NCI-H2196 (cell line): ENCODE results near the gene EXOC3L1.

ENCODE experiments used
- DNase-seq: peaks from one replicate; lab custom pipeline; 2025; ENCODE audit not compliant: unreplicated experiment; lab: John Stamatoyannopoulos, UW

The EXOC3L1 gene

GRCh38 chr16:67183627-67184452 lies 6.1 kb downstream of the EXOC3L1 start, which contains the start of gene MATCAP1:
TSS of gene MATCAP1 (minus strand) at chr16:67183963. CDS start at chr16:67180610, 3,353 bp downstream.
- DNase-seq: peak; percentile 88

GRCh38 chr16:67183284-67183626 lies 6.7 kb downstream of the EXOC3L1 start:
- DNase-seq: no peak

GRCh38 chr16:67182288-67182687 lies 7.6 kb downstream of the EXOC3L1 start:
- DNase-seq: no peak

DNA sequence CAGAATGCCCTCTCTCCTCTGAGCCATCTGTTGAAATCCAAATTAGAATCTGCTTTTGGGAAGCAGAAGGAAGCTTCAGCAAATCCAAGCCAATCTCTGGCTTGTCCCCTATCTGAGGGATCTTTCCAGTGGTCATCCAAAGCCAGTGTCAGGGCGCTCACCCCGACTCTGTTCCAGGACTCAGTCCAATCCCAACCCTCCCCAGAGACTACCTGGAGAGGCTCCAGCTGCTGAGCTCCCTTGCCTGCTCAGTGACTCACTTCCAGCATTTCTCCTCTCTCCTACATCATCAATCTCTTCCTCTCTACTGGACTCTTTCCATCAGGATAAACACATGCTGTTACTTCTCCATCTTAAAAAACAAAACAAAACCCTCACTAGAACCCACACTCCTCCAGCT lies 8.6 kb downstream of the EXOC3L1 start:
- no peak for DNase-seq

DNA sequence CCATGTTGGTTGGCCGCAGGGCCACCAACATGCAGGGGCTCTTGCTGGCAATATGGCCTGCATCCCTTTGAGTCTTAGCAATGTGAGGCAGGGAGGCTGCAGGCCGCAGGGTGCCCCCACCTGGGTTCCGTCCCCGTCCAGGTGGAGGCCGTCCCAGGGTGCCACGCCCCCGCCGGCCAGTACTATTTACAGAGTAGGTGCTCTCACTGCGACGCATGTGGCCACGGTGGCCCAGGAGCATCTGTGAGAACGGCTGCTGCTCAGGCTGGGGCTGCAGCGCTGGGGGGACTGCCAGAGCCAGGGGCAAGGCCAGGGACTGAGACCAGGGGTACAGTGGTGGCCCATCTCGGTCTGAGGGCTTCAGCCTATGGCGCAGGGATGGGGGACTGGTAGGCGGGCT lies 9.8 kb downstream of the EXOC3L1 start:
- no peak for DNase-seq

DNA sequence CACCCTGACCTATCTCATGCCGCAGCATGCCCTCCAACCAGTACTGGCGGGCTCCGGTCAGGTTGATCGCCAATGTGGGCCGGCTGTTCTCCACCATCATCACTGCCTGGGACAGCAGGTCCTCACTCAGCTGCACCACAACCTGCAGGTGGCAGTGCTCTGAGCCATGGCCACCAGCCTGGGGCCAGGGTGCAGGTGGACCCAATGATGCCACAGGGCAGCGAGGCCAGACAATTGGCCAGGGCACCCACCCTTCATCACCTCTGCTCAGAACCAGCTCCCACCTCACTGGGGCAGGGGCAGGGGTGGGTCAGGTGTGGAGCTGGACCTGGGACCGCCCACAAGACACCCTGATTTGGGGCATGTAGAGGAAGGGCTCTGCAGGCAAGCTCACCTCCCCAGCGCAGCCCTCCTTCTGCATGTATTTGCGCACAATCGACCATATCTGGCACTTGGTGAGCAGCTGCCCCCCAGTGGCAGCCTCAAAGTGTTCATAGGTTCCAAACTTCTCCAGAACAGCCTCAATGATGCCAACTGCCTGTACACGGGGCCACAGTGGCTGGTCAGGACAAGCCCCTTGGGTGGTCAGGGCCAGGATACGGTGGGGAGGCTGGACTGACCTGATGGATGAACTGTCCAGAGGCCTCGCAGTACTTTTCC lies 10.4 kb downstream of the EXOC3L1 start:
- DNase-seq: peak; percentile 1

DNA sequence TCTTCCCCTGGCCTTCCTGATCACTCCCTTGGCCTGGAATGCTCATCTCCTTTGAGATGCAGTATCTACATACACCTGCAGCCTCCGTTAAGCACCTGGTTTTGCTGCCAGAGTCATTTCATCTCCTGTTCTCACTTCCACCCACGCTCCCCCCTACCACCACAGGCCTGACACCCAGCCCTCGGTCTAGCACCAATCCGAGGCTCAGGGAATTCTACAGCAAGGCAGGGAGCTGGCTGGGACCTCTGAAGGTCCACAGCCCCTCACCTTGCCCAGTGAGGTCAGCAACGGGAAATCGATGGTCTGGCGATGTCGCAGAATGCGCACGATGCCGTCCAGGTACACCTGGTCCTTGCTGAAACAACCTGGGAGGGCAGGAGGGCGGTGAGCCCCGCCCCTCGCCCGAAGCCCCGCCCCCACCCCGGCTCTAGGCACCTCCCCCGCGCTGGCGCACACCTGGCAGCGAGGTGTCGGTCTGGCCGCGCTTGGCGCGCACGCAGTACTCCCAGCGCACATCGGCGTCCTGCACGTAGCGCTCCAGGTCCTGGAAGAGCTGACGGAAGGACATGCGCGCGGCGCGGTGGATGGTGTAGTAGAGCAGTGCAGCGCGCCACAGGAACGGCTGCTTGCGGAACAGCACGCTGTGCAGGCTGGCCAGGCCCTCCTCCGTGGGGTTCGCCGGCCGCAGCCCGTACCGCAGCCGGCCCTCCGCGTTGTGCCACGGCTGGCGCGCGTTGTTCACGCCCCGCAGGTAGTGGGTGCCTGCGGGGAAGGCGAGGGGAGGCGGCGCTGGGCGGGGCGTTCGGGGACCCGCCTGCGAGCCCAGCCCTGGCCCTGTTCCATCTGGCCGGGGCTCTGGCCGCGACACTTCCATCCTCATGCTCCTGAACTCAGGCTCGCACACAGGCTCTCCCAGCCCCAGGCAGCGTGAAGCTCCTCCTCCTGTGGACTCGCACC lies 11.9 kb downstream of the EXOC3L1 start:
- peak; percentile 79 for DNase-seq

DNA sequence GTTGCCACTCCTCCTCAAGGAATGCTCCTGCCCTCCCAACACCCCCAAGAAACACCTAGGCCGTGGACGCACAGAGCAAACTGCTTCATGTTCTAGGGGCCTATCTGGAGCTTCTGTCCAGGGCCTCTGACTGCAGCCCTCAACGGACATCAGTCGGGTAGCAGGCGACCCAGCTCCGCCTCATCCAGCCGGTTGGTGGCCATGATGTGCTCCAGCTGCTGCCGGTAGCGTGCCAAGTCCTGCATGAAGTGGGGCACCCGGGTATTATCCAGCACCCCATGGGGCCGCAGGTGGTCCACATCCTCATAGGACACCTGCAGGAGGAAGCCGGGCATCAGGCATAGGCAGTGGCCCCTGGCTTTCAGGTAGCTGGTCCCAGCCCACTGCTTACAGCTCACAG lies 13.3 kb downstream of the EXOC3L1 start:
- no peak for DNase-seq

GRCh38 chr16:67174706-67175231 lies 15.2 kb downstream of the EXOC3L1 start:
- no peak for DNase-seq

- peak; percentile 73 for DNase-seq
Measured at GRCh38 chr16:67173808-67174705, 15.9 kb downstream of the EXOC3L1 start.

GRCh38 chr16:67173323-67173722 lies 16.6 kb downstream of the EXOC3L1 start:
- DNase-seq: no peak

DNA sequence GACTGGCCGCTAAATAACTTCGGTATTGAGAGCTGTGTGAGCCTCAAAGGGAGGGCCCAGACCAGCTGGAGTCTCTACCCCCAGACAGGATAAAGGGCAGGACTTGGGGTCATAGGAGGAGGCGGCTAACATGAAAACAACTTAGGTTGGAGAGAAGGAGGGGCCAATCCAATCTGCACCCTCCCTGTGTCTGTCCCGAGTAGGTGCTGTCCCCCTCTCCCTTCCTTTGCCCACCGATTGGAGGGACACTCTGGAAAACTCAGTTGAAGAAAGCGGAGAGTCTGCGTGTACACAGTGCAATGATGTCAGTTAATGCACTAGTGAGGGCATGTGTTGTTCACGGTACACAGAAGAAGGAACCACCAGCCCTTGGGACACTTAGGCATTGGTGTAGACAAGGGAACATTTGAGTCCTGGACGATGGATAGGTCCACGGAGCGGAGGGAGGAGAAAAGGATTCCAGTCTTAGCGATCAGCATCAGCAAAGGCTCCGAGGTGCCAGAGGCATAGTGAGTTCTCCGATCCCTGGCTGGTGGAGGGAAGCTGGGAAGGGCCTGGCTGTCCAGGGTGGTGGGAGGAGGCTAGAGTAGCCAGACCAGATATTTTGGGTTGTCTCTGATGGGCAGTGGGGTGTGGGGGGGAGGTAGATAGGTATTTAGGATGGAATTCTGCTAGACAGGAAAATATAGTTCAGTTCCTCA lies 18.8 kb downstream of the EXOC3L1 start:
- no peak for DNase-seq

DNA sequence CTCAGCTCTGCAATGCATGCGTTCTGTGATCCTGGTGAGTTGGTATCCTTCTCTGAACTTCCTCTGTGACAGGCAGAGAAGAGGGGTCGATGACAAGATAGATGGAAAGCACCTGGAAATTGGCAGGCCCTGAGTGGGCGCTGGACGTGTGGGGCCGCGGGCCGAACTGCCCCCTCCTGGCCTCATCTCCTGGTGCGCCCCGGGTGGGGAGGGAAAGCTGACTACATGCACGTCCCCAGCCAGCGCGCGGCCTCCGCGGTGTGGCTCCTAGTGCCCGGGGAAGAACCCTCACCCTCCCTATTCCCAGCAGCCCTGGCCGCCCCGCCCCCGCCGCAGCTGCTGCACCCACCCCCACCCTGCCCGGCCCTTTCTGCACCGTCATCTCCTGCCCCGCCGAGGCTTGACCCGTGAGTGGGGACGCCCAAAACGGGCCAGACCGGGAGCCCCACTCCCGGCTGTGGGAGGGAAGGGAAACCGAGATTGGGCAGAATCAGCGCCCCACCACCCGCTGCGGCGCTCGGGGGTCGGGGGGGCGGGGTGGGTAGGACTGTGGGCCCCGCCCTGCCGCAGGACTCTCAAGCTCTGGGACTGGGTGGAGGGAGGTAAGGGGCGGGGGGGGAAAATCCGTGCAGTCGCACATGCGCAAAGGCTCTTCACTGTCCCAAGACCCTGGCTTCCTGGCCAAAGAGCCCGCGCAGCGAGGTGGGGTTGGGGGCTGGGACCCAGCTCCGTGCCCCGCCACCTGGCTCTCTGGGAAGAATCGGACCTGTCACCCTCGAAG lies 19.6 kb downstream of the EXOC3L1 start, which contains the start of gene NOL3:
Gene NOL3, plus strand, starts transcription at position 371 of the 781 bp plus-strand sequence.
- DNase-seq: peak; percentile 65

- DNase-seq: no peak
Measured at GRCh38 chr16:67169642-67170167, 20.2 kb downstream of the EXOC3L1 start.

DNA sequence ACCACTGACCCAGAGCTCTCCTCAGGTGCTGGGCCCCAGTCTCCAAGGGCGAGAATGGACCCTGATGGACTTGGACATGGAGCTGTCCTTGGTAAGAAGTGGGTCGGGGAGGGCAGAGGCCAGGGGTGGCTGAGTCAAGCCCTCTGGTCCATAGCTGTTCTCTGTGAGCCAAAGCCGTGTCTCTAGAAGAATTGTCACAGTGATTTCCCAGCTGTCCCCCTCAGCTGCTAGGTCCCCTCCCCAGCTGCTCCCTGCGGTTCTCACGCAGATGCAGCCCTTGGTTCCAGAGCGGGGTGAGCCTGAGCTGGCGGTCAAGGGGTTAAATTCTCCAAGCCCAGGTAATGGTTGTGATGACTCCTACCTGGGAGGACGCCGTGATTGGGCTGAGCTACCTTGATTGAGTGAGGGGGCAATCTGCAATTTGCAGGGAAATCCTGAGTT lies 20.9 kb downstream of the EXOC3L1 start:
- no peak for DNase-seq

- DNase-seq: no peak
Measured at GRCh38 chr16:67167588-67167987, 22.3 kb downstream of the EXOC3L1 start.

DNA sequence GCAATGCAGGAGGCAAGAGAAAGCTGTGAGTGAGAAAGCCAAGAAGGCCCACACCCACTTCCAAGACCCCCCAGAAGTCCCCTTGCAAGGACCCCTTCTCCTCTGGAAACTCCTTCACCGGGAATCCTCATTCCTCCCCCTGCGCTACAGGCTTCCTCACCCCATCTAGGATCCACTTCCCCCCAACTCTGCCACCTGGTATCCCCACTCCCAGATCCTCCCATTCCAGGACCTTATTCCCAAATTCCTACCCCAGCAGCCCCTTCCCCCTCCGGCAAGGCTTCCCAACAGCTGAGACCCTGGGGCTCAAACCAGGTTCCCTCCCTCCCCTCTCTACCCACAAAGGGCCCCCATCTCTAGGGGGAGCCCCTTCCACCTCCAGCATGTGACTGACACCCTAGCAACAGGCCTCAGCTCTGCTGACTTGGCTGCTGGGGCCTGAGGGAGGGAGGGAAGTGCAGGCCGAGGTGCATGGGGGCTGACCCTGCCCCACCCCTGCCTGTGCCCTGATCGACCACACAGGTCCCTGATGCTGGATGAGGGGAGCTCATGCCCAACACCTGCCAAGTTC lies 23.3 kb downstream of the EXOC3L1 start:
- DNase-seq: no peak

- no peak for DNase-seq
Measured at GRCh38 chr16:67166110-67166547, 23.8 kb downstream of the EXOC3L1 start.
